Stimulated activated CD8-positive, alpha-beta memory T cell treated with anti-CD3 and anti-CD28 coated beads, Interleukin-12 subunit alpha, Interleukin-12 subunit beta, amount 100 ng/mL, for 4 hours (primary cell): ENCODE measurements around the gene MAP7D1.
A peak's percentile ranks its signal among the peaks of the same experiment; 100 is the strongest.

Source experiments
- DNase-seq: peaks from one replicate; pipeline ENCODE4 v3.0.0-alpha.2; 2020; ENCODE audit warnings: low read depth

MAP7D1 gene

DNA sequence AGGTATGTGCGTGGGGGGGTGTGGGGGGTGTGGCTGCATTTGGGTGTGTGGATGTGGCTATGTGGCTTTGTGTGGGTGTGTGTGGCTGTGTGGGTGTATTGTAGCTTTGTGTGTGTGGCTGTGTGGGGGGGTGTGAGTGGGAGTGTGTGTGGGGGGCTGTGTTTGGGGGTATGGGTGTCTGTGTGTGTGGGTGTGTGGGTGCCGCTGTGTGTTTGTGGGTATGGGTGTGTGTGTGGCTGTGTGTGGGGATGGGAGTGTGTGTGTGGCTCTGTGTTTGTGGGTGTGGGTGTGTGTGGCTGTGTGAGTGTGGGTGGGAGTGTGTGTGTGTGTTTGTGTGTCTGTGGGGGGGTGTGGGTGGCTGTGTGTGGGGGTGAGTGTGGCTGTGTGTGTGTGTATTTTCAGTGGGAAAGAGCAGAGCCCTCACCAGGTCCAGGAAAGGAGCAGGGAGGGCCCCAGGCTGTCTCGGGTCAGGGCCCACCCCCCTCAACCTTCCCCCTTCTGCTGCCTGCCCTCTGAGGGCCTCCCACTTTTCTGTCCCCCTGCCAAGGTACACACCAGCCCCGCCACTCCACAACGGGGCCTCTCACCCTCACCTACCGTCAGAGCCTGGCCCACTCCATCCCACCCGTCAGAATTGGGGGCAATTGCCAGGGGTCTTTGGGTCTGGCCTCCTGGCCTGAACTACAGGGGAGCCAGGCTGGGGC lies 29.0 kb upstream of the MAP7D1 start:
- DNase-seq: no peak

GRCh38 chr1:36128126-36128904 lies 27.6 kb upstream of the MAP7D1 start:
- no peak for DNase-seq

DNA sequence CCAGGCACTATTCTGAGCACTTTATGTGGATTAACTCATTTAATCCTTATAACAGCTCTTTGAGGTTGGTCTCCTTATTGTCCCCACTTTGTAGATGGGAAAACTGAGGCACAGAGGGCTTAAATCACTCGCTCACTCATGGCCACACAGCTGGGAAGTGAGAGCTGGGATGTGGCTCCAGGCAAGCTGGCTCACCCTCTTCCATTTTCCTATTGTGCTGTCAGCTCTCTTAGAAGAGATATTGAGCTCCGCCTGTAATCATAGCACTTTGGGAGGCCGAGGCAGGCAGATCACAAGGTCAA lies 27.1 kb upstream of the MAP7D1 start:
- no peak for DNase-seq

DNA sequence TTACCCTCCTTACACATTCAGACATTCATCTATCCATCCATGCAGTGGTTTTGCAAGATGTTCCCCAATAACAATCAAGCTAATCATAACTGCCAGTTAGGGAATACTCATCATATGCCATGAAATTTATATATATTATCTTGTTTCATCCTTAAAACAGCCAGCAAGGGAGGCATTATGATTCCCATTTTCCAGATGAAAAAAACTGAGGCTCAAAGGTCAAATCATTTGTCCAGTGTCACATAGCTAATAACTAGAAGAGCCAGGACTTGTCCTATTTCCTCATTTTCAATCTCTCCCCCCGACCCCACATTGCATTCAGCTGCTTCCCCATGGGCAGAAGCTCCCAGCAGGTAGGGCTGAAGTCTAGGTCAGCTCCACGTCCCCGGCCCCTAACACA lies 23.9 kb upstream of the MAP7D1 start:
- no peak for DNase-seq

DNA sequence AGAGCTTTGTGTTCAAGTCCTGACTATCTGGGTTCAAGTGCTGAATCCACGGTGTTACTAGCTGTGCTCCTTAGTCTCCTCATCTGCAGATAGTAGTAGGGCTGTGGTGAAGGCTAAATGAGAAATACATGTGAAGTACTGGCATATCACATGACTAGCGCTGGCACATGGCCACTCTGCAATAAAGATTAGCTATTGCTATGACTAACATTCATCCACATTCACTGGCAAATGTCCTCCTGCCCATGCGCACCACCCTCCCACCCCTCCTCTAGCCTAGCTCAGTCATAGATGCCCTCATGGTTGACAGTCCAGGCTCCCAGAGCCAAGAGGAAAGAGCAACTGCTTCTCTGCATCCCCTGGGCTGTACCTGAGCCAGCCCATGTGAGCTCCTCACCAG lies 22.5 kb upstream of the MAP7D1 start:
- no peak for DNase-seq

DNA sequence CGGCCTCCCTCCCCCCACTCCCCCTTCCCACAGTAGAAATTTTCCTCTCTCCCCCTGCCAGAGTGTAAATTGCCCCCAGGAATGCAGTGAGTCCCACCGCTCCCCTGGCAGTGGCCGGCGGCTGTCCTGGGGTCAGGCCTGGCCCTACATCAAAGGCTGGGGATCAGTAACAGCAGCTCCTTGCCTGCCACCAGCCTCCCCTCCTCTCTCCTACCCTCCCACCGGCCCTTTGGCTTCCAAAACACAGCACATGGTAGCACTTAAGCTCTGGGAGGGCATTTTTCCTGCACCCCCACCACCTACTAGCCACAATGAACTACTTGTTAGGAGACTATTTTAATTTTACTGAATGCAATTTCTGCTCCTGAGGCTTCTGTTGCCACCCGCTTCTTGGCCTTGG lies 21.9 kb upstream of the MAP7D1 start:
- DNase-seq: no peak

DNA sequence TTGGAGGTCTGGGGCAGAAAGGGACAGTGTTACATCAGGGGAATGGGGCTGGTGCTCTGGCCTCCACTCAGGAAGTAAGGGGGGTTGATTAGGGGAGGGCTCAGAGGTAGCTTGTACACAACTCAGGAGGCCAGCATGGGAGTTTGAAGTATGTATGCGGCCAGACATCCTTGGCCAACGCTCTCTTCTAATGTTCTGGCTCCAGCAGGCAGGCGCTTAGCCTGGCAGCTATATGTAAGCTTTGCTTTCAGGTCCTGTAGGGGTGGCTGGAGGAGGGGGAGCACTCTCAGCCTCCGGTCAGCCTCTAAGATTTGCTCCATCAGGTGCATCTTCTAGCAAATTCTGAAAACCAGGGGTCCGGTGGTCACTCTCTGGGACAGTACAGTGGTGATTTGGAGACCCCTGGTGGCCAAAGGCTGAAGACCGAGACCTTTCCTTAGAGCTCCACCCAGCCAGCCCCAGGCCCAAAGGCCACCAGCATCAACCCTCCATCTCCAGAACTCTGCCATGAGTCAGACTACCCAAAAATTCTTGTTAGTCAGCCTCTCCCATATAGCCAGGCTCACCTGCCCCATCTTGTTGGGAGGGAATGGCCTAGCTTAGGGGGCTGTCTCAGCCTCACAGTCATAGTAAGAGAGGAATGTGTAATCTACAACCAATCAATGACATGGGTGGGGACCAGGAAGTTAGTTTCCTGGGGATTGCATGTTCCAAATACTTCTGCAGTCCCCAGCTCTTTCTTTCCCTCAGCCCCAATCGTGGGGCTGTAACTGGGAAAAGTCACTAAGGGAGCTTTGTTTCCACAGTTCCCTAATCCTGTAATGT lies 21.2 kb upstream of the MAP7D1 start:
- DNase-seq: no peak

- no peak for DNase-seq
These were observed 20.7 kb upstream of the MAP7D1 start for GRCh38 chr1:36135330-36135667.

- no peak for DNase-seq
These were observed 20.2 kb upstream of the MAP7D1 start for GRCh38 chr1:36135796-36136195.

DNA sequence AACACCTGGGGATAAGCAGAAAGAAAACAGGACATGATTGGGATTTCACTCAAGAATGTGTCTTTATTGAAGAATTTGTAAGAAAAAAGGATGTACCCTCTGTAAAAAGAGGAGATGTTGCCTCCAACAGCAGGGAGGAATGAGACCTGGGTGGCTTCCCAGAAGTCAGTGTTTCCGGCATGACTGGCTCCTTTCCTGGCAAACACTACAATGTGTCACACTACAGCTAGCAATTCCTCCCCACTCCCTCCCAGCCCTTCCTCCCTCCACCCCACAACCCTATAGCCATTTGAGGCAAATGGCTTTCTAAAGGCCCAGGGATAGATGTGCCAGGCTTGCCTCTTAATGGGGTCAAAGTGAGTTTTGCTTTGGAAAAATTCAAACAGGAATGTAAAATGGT lies 19.4 kb upstream of the MAP7D1 start:
- no peak for DNase-seq

DNA sequence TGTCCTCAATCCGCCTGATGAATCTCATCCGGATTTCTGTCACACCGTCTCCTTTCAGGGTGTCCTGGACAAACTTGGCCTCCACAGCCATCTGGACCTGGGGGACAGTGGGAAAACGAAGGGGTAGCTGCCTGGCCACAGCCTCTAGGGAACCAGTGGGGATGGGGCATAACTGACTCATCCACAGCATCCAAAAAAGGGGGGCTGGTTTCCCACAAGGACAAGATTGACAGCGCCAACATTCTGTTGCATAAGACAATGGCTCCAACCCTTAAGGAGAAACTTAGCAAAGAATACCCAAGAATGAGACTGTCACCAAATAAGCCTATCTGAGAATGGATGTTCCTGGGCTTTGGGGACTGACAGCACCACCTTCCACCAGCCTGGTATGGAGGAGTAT lies 18.7 kb upstream of the MAP7D1 start:
- DNase-seq: no peak

DNA sequence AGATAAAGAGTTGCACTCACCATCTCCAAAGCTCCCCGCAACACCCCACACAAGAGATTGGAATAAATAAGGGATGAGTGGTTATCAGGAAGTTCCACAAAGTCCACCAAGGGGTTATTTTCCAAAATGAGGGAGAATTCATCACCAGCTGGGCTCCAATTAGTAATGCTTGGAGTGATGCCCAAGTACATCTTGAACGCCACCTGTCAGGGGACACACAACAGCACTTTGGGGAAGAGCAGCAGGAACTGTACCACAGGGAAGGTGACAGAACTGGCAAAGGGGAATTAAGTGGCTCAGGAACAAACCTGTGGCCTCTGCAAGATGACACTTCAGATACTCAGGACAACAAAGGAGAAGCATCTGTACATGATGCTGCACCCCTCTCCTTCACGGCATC lies 18.2 kb upstream of the MAP7D1 start:
- no peak for DNase-seq

DNA sequence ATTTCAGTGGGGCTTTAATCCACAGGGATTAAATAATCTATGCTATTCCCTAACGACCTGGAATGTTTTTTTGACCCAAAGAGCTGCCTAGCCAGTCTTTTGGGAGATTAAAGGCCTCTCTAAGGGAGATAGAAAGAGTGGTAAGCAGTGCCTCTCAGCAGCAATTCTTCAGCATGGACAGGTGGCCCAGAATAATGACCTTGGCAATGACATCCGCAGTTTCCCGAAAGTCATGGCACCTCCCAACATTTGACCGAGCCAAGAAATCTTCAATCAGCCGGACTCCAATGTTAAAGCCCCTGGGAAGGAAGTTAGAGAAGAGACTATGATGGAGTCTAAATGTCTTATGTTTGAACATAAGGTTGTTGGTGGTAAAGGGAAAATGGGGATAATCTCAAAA lies 16.4 kb upstream of the MAP7D1 start:
- no peak for DNase-seq

DNA sequence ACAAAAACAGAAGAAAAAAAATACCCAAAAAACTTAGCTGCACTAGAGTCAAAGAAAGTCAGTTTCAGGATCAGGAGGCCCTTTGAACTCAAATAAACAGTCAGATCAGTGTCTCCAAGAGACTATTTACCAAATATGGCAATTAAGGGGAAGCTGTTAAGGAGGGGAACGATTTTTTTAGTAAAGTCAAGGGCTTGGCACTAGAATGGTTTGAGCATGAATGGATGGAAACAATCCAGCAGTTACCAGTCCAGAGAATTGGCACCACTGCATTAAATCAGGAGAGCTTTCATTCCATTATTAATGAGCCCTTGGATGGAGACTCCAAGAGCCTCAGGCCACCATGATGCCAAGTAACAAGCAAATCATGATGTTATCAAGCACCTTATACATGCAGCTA lies 13.8 kb upstream of the MAP7D1 start:
- DNase-seq: no peak

DNA sequence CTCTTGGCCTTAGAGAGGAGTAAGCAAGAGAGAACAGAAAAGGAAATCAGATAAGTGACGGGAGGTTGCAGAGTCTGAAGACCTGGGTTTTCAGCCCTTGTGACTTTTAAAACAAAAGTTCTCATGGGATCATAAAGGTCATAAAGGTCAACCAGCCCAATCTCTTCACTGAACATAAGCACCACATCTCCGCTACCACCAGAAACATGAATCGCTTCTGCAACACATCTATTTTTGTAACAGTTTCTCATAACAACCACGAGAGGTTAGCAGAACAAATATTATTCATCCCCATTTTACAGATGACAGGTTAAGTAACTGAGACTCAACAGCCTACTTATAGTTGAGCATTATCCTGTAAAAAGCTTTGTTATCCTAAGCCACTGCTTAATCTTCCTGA lies 12.5 kb upstream of the MAP7D1 start:
- no peak for DNase-seq

GRCh38 chr1:36144413-36144812 lies 11.5 kb upstream of the MAP7D1 start:
- DNase-seq: no peak

GRCh38 chr1:36148821-36149236 lies 7.1 kb upstream of the MAP7D1 start:
- DNase-seq: no peak

- peak; percentile 99 for DNase-seq
These were observed 6.6 kb upstream of the MAP7D1 start, which contains the start of gene TRAPPC3 for GRCh38 chr1:36149237-36149972. TSS of gene TRAPPC3 (minus strand) at chr1:36149486. CDS start at chr1:36149378, 108 bp downstream.

DNA sequence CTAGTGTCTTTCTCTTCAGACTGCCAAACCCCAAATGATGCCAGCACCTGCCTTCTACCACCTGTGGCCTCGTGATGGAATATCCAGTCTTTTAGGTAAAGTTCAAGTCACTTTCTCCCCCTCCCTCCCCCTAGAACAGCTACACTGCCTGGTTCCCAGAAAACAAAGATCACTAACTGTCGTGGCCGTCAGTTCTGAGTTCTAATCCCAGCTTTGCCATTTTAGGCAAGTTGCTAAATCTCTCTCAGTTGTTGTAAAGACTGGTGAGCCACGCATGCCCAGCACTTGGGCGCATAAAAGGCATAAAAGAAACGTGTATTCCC lies 6.0 kb upstream of the MAP7D1 start:
- no peak for DNase-seq

DNA sequence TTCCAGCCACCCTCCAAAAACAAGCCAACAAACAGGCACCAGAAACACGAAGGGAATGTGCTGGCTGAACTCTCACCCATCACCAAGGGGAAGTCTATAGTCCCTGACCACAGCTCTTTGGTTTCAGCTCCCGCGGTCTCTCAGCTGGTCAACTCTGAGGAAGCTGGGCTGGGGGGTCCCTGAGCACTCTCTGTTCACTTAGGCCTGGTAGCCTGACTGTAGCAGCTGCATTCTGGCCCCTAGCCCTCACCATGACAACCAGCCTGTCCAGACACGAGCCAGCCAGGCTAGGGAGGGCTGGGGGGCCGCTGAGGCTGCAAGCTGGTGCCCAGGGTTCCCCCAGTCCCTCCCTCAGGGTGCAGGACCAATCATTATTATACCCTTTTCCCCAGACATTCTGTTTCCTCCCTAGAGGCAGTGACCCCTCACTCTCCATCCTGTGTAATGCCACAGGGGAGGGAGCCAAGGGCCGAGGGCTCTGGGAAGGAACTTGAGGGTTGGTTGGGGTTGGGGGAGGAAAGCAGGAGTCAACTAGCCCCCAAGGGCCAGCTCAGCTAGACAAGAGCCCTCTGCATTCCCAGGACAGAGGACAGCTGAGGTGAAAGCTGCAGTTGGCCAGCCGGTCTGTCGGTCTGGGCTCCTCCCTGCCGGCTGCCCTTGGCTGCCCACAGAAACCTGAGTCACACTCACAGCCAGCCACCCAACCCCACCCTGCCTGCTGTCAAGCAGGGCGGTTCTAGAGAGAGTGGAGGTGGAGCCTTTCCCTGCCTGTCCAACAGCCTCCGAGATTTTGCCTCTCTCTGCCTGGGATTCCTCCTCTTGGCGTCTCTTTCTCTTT lies 5.4 kb upstream of the MAP7D1 start:
- DNase-seq: peak; percentile 58

DNA sequence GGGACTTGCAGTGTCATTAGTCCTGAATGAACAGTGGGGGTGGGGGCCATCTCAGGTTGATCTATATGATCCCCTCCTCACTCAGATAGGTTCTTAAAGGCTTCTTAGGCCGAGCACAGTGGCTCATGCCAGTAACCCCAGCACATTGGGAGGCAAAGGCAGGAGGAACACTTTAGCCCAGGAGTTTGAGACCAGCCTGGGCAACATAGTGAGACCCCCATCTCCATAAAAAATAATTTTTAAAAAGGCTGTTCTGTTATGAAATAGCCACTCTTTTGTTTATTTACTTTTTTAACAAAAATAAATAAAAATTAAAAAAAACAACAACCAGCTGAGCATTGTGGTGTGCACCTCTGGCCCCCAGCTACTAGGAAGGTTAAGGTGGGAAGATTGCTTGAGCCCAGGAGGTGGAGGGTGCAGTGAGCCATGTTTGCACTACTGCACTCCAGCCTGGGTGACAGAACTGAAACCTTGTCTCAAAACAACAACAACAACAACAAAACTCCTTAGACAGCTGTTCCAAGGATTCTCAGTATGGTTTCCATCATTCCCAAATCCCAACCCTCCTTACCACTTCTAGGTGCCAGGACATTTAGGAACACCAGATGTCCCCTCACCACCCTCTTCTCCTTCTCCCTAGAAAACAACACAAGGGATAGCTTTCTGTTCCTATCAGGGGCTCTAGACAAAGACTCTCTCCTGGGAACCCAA lies 4.7 kb upstream of the MAP7D1 start:
- no peak for DNase-seq
